Measurements from ENCODE around the gene WARS2. TPM values are rescaled to one million over a fixed set of nuclear protein-coding genes. Genes with fewer than 3 reads are reported as not detected.

The WARS2 gene
- total and polyA plus RNA-seq, 3 donors from 2014 or later = 16.8 to 28.2 (median 20.2) TPM

DNA sequence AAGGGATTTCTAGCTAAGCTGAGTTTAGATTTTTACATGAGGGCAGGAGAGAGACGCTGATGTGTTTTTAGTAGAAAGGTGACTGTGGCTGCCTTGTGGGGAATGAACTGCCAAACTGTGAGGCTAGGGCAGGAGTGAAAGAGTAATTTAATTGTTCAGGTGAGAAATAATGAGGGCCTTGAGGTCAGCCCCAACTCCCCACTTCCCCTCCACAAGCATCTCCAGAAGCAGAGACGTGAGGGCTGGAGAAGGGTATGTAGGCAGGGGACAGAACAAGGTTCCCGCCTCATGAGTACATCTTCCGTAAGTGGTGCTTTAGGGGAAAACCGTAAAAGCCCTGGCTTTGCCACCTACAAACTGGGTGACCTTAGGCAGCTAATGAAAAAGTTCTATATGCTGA is 70.8 kb downstream of the WARS2 start:
- WGBS, 2 donors = 85 to 89% methylated on average over 5 of the region's 5 CpGs
- H3K27ac ChIP-seq = no peak overlapping the region
- H3K4me3 ChIP-seq = no peak overlapping the region
- TF ChIP-seq, protein P1, sequence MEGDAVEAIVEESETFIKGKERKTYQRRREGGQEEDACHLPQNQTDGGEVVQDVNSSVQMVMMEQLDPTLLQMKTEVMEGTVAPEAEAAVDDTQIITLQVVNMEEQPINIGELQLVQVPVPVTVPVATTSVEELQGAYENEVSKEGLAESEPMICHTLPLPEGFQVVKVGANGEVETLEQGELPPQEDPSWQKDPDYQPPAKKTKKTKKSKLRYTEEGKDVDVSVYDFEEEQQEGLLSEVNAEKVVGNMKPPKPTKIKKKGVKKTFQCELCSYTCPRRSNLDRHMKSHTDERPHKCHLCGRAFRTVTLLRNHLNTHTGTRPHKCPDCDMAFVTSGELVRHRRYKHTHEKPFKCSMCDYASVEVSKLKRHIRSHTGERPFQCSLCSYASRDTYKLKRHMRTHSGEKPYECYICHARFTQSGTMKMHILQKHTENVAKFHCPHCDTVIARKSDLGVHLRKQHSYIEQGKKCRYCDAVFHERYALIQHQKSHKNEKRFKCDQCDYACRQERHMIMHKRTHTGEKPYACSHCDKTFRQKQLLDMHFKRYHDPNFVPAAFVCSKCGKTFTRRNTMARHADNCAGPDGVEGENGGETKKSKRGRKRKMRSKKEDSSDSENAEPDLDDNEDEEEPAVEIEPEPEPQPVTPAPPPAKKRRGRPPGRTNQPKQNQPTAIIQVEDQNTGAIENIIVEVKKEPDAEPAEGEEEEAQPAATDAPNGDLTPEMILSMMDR (IDR thresholded peaks at IDR 0.05) = no peak
- no peak for TF ChIP-seq POLR2A (IDR thresholded peaks at IDR 0.05)
- DNase-seq = no peak
- H3K9me3 ChIP-seq = no peaks in the 10 kb centered on the region
- H3K27me3 ChIP-seq = no peaks in the 10 kb centered on the region
- intact Hi-C loops (cut with DNase I; ENCODE audit: low total_unique reads) = no loop called here
- H3K4me1 ChIP-seq = no peaks in the 10 kb centered on the region
- no peaks in the 10 kb centered on the region for H3K36me3 ChIP-seq (ENCODE audit: low read depth, missing control alignments)

DNA sequence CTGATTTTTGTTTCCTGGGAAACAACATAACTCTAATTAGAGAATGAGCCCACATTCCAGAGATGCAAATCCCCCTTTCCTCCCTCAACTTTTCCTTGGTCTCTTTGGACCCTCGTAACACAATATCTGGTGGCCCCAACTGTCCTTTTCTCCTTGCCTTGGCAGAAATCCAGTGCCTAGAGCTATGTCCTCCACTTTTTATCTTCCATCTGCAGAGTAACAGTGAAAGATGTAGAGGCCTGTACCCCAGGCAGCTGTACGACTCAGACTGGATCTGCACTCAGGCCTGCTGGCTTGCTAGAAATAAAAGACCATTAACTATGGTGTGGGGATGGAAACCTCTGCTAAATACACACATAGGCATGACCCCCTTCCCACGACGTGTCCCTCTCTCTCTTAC is 72.0 kb downstream of the WARS2 start:
- Histone ChIP-seq H3K4me1 (no peaks in the 10 kb centered on the region), H3K9me3 (no peaks in the 10 kb centered on the region), H3K4me3 (no peak overlapping the region), H3K27ac (no peak overlapping the region), H3K36me3 (ENCODE audit: low read depth, missing control alignments) (no peaks in the 10 kb centered on the region), H3K27me3 (no peaks in the 10 kb centered on the region)
- no peak for DNase-seq
- no peak for TF ChIP-seq POLR2A (IDR thresholded peaks at IDR 0.05)
- TF ChIP-seq, protein P1 (IDR thresholded peaks at IDR 0.05) = no peak
- 64 to 73% methylated on average over 4 of the region's 4 CpGs for WGBS, 2 donors
- intact Hi-C loops (cut with DNase I; ENCODE audit: low total_unique reads) = no loop called here

DNA sequence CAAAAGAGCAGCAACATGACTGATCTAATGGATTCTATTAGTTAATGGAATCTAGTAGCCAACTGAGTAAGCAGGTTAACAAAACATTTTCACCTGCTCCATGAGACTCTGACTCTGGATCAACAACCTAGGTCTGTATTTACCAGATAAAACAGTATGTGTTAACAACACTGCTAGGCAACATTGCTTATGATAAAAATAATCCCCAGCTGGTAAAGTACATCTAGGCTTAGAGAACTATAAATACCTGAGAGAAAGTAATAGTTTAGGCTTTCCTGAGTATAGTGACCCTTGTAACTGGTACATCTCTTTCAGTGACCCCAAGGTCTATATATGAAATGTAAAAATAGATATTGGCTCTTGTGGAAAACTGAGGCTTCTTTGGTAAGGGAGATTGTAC is 78.8 kb downstream of the WARS2 start:
- DNase-seq = no peak
- no peaks in the 10 kb centered on the region for H3K4me1 ChIP-seq
- no peaks in the 10 kb centered on the region for H3K27me3 ChIP-seq
- H3K9me3 ChIP-seq = no peaks in the 10 kb centered on the region
- no peak for TF ChIP-seq POLR2A (IDR thresholded peaks at IDR 0.05)
- TF ChIP-seq, protein P1 (IDR thresholded peaks at IDR 0.05) = no peak
- H3K27ac ChIP-seq = no peak overlapping the region
- no peaks in the 10 kb centered on the region for H3K36me3 ChIP-seq (ENCODE audit: low read depth, missing control alignments)
- intact Hi-C loops (cut with DNase I; ENCODE audit: low total_unique reads) = no loop called here
- H3K4me3 ChIP-seq = no peak overlapping the region

DNA sequence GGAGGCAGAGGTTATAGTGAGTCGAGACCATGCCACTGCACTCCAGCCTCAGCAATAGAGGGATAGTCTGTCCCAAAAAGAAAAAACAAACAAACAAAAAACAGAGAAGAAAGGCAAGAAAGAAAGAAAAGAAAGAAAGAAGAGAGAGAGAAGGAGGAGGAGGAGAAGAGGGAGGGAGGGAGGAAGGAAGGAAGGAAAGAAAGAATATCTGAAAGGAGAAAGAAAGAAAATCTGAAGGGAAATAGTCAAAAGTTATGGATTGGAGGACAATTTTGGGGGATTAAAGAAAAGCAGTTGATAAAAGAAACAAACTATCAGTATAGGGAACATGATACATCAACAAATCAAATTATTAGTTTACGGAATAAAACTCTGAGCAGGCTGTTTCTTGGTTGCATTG is 84.9 kb downstream of the WARS2 start:
- Histone ChIP-seq H3K9me3 (no peaks in the 10 kb centered on the region), H3K4me3 (no peak overlapping the region), H3K27ac (no peak overlapping the region), H3K27me3 (no peaks in the 10 kb centered on the region), H3K4me1 (no peaks in the 10 kb centered on the region), H3K36me3 (ENCODE audit: low read depth, missing control alignments) (no peaks in the 10 kb centered on the region)
- no peak for TF ChIP-seq POLR2A (IDR thresholded peaks at IDR 0.05)
- intact Hi-C loops (cut with DNase I; ENCODE audit: low total_unique reads) = no loop called here
- WGBS, 2 donors = 84 to 90% methylated on average over 2 of the region's 2 CpGs
- no peak for DNase-seq

DNA sequence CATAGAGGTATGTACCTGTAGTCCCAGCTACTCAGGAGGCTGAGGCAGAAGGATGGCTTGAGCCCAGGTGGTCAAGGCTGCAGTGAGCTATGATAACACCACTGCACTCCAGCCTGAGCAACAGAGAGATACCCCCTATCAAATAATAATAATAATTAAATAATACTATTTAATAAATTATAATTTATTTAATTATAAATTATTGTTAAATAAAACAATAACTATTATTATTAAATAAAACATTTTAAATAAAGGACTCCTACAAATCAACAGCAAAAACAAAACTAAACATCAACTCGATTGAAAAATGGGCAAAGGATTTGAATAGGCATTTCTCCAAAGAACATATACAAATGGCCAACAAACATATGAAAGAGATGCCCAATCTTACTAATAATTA is 86.5 kb downstream of the WARS2 start:
- Histone ChIP-seq H3K4me1 (no peaks in the 10 kb centered on the region), H3K4me3 (no peak overlapping the region), H3K9me3 (no peaks in the 10 kb centered on the region), H3K27me3 (no peaks in the 10 kb centered on the region), H3K36me3 (ENCODE audit: low read depth, missing control alignments) (no peaks in the 10 kb centered on the region), H3K27ac (no peak overlapping the region)
- no peak for DNase-seq
- 82 to 91% methylated on average over 1 of the region's 1 CpG for WGBS, 2 donors
- intact Hi-C loops (cut with DNase I; ENCODE audit: low total_unique reads) = no loop called here
- TF ChIP-seq POLR2A (IDR thresholded peaks at IDR 0.05) = no peak
- TF ChIP-seq, protein P1 (IDR thresholded peaks at IDR 0.05) = no peak

Data from testis (tissue), 3 donors.